Nephron progenitor cell (in vitro differentiated cells): Measurements from ENCODE around the gene ZDHHC21.
A peak's percentile ranks its signal among the peaks of the same experiment; 100 is the strongest.

Experiments
- DNase-seq: peaks from one replicate; pipeline ENCODE4 v3.0.0; 2021
- H3K27ac Mint-ChIP-seq: 2 replicates; pipeline ENCODE4 v1.8.0; 2021; ENCODE audit warnings: mild to moderate bottlenecking, moderate library complexity, mixed read lengths
- H3K27me3 Mint-ChIP-seq: 2 replicates; pipeline ENCODE4 v1.8.0; 2021; ENCODE audit warnings: mild to moderate bottlenecking, low read depth, mixed read lengths; ENCODE audit not compliant: poor library complexity
- H3K36me3 Mint-ChIP-seq: 2 replicates; pipeline ENCODE4 v1.8.0; 2021; ENCODE audit warnings: low read depth, mixed read lengths
- H3K4me1 Mint-ChIP-seq: 2 replicates; pipeline ENCODE4 v1.8.0; 2021; ENCODE audit warnings: mixed read lengths
- H3K4me3 Mint-ChIP-seq: 2 replicates; pipeline ENCODE4 v1.8.0; 2021; ENCODE audit warnings: mild to moderate bottlenecking, moderate library complexity, mixed read lengths
- H3K9me3 Mint-ChIP-seq: 2 replicates; pipeline ENCODE4 v1.8.0; 2021; ENCODE audit warnings: mild to moderate bottlenecking, moderate library complexity, mixed read lengths
- TF ChIP-seq, protein P1 (sequence below): fragments of 200-600 bp; sonication (generic); IDR thresholded peaks from 2 replicates; pipeline ENCODE4 v1.5.0; 2021; ENCODE audit warnings: antibody characterized with exemption

Gene ZDHHC21, protein sequence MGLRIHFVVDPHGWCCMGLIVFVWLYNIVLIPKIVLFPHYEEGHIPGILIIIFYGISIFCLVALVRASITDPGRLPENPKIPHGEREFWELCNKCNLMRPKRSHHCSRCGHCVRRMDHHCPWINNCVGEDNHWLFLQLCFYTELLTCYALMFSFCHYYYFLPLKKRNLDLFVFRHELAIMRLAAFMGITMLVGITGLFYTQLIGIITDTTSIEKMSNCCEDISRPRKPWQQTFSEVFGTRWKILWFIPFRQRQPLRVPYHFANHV

DNA sequence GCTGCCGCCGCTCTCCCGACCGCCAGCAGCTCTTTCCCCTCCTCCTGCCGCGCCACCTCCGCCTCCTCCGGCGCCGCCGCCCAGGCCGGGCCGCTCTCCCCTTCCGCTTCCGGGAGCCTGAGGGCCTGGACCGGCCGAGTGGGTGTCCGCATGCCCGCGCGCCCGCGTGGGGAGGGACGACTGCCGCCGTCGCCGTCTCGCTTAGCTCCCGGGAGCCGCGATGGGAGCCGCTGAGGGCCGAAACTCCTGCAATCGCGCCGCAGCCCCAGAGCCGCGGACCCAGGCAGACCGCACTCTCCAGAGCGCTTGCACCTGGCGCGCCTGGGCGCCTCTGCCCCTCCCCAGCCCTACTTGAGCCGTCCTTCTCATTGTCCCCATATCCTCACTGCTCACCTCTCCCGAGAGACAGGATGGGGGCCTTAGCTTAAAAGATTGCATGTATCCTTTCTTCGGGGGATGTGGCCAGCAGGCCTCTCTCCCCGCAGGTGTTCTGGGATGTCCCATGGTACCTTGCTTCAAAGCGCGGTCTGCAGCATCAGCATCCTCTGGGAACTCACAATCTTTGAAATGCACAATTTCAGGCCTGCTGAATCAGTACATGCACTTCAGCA is at the start of gene ZDHHC21:
TSS of gene ZDHHC21 (minus strand) at position 182 of the 611 bp plus-strand sequence. CDS start 19,092 bp downstream, outside the sequence.
- H3K27ac Mint-ChIP-seq = no peak within 1 kb of the TSS
- H3K9me3 Mint-ChIP-seq = no peaks in the 10 kb centered on the region
- peak within 1 kb of the TSS; percentile 97 for H3K4me3 Mint-ChIP-seq
- peaks cover 16% of the 10 kb centered on the region for H3K36me3 Mint-ChIP-seq
- TF ChIP-seq, protein P1, sequence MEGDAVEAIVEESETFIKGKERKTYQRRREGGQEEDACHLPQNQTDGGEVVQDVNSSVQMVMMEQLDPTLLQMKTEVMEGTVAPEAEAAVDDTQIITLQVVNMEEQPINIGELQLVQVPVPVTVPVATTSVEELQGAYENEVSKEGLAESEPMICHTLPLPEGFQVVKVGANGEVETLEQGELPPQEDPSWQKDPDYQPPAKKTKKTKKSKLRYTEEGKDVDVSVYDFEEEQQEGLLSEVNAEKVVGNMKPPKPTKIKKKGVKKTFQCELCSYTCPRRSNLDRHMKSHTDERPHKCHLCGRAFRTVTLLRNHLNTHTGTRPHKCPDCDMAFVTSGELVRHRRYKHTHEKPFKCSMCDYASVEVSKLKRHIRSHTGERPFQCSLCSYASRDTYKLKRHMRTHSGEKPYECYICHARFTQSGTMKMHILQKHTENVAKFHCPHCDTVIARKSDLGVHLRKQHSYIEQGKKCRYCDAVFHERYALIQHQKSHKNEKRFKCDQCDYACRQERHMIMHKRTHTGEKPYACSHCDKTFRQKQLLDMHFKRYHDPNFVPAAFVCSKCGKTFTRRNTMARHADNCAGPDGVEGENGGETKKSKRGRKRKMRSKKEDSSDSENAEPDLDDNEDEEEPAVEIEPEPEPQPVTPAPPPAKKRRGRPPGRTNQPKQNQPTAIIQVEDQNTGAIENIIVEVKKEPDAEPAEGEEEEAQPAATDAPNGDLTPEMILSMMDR = no peak
- H3K27me3 Mint-ChIP-seq = peaks cover 40% of the 10 kb centered on the region
- H3K4me1 Mint-ChIP-seq = peaks cover 30% of the 10 kb centered on the region
- DNase-seq = peak; percentile 73

DNA sequence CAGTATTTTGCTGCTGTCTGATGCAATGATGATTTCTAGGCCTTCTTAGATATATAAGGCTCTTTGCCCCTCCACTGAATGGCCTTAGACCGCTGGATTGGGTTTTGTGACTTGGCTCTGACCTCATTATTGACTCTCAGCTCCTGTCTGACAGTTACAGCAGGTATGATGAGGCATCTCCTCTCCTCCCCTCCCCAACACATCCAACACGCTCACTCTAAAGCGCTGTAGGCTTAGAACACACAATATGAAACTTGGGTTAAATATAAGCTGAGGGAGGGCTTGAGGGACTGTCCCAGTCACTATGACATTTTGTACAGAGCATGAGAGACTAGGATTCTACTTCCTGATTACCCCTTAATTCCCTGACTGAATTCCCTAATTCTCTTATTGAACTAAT is 48.1 kb upstream of the ZDHHC21 start:
- Mint-ChIP-seq H3K27me3 (no peaks in the 10 kb centered on the region), H3K36me3 (peaks cover 54% of the 10 kb centered on the region), H3K27ac (peak overlapping the region; percentile 19), H3K4me1 (no peaks in the 10 kb centered on the region), H3K9me3 (no peaks in the 10 kb centered on the region), H3K4me3 (no peak overlapping the region)
- DNase-seq = no peak
- TF ChIP-seq, protein P1 = no peak

DNA sequence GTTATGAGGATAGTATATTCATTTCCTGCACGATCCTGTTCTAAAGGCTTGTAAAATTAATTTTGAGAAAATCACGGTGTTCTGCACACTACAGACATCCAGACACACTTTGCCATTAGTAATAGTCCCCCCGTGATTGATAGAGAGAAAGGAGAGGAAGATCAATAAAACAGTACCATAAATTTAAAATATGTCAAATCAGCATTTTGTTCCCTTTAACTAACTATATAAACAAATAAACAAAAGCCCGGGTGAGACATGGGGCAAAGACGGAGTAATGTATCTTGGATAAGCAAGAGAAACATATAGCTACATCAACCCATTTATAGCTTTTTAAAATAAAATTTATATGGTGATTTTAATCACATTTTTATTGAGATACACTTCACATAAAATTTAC is 39.9 kb upstream of the ZDHHC21 start:
- H3K27me3 Mint-ChIP-seq = peaks cover 5% of the 10 kb centered on the region

DNA sequence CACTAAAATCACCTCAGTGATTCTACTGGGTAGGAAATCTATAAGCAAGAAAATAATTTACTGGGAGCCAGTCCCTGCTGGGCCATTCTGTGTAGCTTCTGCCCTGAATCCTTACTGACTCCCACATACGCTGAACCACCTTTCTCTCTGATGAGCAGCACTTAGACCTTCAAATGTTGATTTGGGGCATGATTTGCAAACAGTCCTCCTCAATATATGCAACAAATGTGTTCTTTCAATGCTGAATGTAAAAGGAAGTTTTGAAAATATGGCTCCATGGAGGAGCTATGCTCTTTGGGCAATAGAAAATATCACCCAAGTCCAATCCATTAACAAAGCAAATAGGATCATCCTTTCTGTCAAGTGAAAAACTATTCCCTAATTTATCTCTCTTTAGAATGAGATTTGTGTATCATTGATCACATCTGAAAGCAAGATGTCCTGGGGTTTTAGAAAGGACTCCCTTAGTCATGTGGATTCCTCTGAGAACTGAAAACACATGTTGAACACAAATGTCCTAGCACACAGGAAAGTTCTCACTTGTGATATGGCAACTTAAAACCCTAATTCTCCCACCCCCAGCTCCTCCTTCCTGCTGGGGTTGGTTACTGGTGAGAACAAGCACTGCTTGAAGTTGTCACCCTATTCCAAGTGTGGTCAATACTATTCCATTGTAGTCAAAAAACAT is 38.2 kb upstream of the ZDHHC21 start:
- Mint-ChIP-seq H3K4me1 (no peaks in the 10 kb centered on the region), H3K4me3 (no peak overlapping the region), H3K36me3 (peaks cover 32% of the 10 kb centered on the region), H3K27me3 (peaks cover 17% of the 10 kb centered on the region), H3K9me3 (no peaks in the 10 kb centered on the region), H3K27ac (no peak overlapping the region)
- TF ChIP-seq, protein P1 = no peak
- DNase-seq = no peak

More for the DNA sequence above, 39.9 kb upstream of the ZDHHC21 start:
- TF ChIP-seq, protein P1 = no peak
- H3K36me3 Mint-ChIP-seq = peaks cover 46% of the 10 kb centered on the region
- H3K9me3 Mint-ChIP-seq = no peaks in the 10 kb centered on the region
- DNase-seq = no peak
- H3K27ac Mint-ChIP-seq = no peak overlapping the region
- no peaks in the 10 kb centered on the region for H3K4me1 Mint-ChIP-seq
- H3K4me3 Mint-ChIP-seq = no peak overlapping the region

DNA sequence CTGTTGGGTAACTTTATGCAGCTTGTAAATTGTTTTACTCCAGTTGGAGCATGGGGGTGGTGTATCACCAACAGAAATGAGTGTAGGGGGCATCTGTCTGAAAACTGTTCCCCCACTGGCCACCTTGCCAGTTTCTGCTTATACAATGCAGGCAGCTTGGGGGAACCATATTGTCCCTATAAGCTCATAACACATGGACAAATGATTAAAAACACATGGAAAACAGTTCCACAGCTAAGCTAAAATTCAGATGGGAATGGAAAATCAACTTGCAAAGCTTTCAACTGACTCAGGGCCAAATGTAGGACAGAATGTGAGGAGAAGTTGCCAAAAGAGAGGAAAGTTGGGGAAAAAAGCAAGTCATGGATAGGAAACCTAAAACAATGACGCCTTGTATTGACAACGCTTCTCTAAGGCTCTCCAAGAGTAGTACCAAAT is 37.2 kb upstream of the ZDHHC21 start:
- Mint-ChIP-seq H3K36me3 (peaks cover 26% of the 10 kb centered on the region), H3K9me3 (no peaks in the 10 kb centered on the region), H3K4me3 (no peak overlapping the region), H3K4me1 (no peaks in the 10 kb centered on the region), H3K27me3 (peaks cover 27% of the 10 kb centered on the region), H3K27ac (no peak overlapping the region)
- no peak for DNase-seq
- TF ChIP-seq, protein P1 = no peak
